Activated T-cell treated with anti-CD3 and anti-CD28 coated beads, Interleukin-2, amount 50 U/mL, for 1 hour (primary cell): ENCODE results near the gene SCN1A.
"Not testable (repeated sequence)": the region's sequence is repeated elsewhere in the genome, so short reads cannot be mapped to it uniquely, and the experiment has no call there.

Experiments used
- DNase-seq: peaks from one replicate; pipeline ENCODE4 v3.0.0-alpha.2; 2020

SCN1A gene

GRCh38 chr2:166127217-166128155 lies at the start of gene SCN1A:
Gene SCN1A, minus strand, starts transcription at chr2:166128020. Its CDS starts 54,399 bp downstream, at chr2:166073621.
- DNase-seq, result peak; percentile 18

DNA sequence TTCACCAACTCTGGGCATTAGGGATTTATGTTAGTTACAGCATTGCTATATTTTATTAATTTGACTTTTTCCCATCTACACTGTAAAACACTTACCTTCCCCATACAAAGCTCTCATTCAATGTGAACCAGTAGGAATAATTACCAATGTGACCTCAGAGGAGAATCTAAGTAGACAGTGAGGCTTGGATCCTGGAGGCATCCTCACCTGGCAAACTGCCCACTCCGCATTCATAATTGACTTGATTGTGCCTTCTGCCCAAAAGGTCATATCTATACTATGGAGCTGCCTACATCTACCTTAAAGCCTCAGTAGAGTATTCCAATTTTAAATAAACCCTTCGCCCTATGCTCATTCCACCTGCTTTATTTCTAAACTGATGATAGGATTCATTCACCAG lies 45.4 kb upstream of the SCN1A start:
- DNase-seq, result no peak

- DNase-seq, result no peak
Measured at GRCh38 chr2:166171216-166171615, 43.4 kb upstream of the SCN1A start.

- no peak for DNase-seq
Measured at GRCh38 chr2:166170356-166170755, 42.5 kb upstream of the SCN1A start.

DNA sequence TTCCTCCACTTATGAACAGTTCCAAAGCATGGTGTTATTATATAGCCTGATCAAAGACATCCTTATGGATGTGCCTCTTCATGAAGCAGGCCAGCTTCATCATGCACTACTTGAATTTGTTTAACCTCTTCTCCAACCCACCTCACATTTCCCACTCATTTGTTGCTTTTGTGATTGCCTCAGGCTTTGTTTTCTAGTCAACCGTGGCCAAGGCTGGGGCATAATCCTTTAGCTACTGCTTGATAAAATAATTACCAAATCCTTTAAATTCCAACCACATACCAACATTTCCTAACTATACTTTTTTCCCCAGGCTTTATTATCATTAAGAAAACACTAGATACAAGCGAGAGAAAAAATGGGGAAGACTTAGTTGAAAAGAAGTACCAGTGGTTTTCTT lies 39.6 kb upstream of the SCN1A start:
- no peak for DNase-seq

GRCh38 chr2:166163775-166164174 lies 36.0 kb upstream of the SCN1A start:
- DNase-seq, result no peak

GRCh38 chr2:166158546-166158945 lies 30.7 kb upstream of the SCN1A start:
- no peak for DNase-seq

DNA sequence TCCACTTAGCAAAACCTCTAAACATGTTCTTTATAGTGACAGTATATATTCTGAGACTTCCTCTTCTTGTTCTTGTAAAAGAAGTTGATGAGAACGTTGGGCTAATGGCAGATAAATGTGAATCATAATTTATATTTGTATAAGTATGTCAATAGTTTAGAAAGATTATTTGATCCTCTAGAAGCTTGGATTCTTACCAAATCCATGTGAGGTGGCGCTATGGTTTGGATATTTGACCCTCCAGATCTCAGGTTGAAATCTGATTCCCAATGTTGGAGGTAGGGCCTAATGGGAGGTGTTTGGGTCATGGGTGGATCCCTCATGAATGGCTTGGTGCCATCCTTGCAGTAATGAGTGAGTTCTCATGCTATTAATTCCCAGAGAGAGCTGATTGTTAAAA lies 29.8 kb upstream of the SCN1A start:
- DNase-seq, result no peak

GRCh38 chr2:166156985-166157490 lies 29.2 kb upstream of the SCN1A start:
- no peak for DNase-seq

GRCh38 chr2:166155589-166155988 lies 27.8 kb upstream of the SCN1A start:
- no peak for DNase-seq

- DNase-seq, result no peak
Measured at GRCh38 chr2:166154685-166155338, 27.0 kb upstream of the SCN1A start.

DNA sequence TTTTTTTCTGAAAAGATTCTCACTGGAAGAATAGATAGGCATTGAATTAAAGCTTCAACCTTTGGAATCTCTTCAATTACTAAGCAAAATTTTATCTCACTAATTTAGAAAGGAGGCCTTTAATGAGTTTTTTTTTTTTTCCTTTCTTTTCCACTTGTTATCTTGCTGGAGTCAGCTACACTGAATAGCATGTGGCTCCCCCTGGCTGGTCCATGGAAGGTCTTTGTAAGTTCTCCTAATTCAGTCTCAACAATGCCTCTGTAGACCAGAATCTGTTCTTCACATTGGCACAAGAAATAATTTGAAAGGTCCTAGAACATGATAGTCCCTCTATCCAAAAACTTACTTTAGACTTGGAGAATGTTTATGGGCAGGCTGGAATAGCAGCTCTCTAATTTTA lies 24.2 kb upstream of the SCN1A start:
- DNase-seq, result no peak

DNA sequence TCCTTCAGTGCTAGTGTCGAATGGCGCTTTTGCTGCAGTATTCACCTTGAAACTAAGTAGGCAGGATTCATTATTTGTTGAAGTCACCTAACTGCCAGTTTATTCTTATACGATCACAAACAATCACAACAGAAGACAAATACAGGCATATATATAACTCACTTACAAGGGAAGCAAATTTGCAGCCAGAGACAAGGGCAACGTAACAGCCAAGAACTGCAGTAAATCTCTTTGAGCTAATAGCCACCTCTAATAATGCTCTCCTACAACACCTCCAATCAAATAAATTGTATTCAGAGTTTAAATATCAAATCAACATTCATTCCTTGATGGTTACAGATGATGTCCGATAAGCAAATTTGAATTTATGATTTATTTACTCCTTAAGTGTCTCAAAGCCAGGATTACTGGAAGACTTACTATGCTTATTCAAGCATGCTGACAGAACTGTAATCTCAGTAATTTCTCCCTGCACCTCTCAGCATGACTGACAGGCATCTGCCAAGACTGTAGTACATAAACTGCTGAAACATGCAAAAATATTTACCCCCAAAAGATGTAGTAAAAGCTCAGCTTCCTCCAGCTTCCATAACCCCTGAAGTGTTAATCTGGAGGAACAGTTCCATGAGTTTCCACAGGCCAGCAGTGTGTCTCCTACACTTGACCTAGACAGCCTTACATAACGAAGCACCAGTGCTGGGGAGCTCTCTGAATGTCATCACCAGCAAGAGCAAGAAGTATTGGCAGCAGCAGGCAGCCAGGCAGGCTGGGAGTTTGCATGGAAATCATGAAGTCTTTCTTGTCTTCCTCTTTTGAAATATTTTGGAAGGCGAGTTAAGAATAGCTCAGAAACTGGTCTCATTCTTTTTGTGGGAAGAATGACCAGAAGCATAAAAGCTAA lies 20.9 kb upstream of the SCN1A start:
- no peak for DNase-seq

GRCh38 chr2:166147883-166148282 lies 20.1 kb upstream of the SCN1A start:
- DNase-seq, result no peak

DNA sequence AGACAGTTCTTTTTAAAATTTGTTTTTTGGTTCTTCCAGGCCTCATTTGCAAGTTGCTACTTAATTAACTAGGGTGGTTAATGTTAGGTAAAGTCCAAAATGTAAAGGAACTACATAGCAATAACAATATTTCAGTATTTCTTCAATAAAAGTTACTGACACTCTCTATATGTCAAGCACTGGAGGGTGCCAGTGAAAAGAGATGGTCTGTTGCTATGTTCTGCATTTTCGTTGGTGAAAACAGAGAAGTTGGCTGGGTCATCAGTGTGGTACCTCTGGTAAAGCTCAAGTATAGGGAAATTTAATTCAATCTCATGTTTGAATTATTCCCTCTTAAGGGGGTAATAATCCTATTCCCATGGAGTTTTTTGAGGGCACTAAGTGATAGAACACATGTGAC lies 16.3 kb upstream of the SCN1A start:
- no peak for DNase-seq

GRCh38 chr2:166140932-166141331 lies 13.1 kb upstream of the SCN1A start:
- no peak for DNase-seq

DNA sequence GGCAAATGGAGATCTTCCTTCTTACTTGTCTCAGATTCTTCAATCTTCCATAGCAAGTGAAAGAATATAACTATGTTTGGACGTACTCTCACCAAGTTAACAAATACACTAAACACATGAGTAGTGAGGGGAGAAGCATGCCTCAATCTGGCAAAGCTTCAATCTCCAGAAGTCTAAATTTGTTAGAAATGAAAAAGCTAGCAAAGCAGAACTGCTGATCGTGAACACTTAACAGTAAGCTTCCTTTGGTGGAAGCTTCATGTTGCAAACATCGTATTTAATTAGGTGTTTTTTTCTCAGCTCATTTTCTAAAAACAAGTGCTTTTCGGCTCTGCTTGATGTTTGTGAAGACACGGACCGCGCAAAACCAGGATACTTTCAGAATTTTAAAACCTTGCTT lies 12.7 kb upstream of the SCN1A start:
- DNase-seq, result no peak

DNA sequence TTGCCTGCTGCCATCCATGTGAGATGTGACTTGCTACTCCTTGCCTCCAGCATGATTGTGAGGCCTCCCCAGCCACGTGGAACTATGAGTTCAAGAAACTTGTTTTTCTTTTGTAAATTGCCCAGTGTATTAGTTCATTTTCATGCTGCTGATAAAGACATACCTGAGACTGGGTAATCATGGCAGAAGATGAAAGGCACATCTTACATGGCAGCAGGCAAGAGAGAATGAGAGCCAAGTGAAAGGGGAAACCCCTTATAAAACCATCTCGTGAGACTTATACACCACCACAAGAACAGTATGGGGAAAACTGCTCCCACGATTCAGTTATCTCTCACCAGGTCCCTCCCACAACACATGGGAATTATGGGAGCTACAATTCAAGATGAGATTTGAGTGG lies 11.7 kb upstream of the SCN1A start:
- DNase-seq, result not testable (repeated sequence)

- DNase-seq, result no peak
Measured at GRCh38 chr2:166138667-166139066, 10.8 kb upstream of the SCN1A start.

GRCh38 chr2:166138144-166138543 lies 10.3 kb upstream of the SCN1A start:
- no peak for DNase-seq

GRCh38 chr2:166137331-166137730 lies 9.5 kb upstream of the SCN1A start:
- no peak for DNase-seq

- DNase-seq, result no peak
Measured at GRCh38 chr2:166135849-166136258, 8.0 kb upstream of the SCN1A start.
